HG03354 (cell line): ENCODE measurements around the gene HBA2.
"Not testable (repeated sequence)": the region's sequence is repeated elsewhere in the genome, so short reads cannot be mapped to it uniquely, and the experiment has no call there.

ENCODE experiments used
- ATAC-seq: cut with Tn5 transposase; IDR thresholded peaks from one replicate; pipeline ENCODE4 v1.9.1; 2021; ENCODE audit warnings: mild to moderate bottlenecking; ENCODE audit not compliant: unreplicated experiment, poor library complexity, severe bottlenecking

The HBA2 gene

DNA sequence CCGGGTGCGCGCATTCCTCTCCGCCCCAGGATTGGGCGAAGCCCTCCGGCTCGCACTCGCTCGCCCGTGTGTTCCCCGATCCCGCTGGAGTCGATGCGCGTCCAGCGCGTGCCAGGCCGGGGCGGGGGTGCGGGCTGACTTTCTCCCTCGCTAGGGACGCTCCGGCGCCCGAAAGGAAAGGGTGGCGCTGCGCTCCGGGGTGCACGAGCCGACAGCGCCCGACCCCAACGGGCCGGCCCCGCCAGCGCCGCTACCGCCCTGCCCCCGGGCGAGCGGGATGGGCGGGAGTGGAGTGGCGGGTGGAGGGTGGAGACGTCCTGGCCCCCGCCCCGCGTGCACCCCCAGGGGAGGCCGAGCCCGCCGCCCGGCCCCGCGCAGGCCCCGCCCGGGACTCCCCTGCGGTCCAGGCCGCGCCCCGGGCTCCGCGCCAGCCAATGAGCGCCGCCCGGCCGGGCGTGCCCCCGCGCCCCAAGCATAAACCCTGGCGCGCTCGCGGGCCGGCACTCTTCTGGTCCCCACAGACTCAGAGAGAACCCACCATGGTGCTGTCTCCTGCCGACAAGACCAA lies at the start of gene HBA2:
Gene HBA2 (plus strand): TSS at position 503 of the 568 bp plus-strand sequence. CDS start 37 bp downstream, at position 540.
- ATAC-seq, result not testable (repeated sequence)

- not testable (repeated sequence) for ATAC-seq
These were observed 48.9 kb upstream of the HBA2 start for GRCh38 chr16:123558-124350.

DNA sequence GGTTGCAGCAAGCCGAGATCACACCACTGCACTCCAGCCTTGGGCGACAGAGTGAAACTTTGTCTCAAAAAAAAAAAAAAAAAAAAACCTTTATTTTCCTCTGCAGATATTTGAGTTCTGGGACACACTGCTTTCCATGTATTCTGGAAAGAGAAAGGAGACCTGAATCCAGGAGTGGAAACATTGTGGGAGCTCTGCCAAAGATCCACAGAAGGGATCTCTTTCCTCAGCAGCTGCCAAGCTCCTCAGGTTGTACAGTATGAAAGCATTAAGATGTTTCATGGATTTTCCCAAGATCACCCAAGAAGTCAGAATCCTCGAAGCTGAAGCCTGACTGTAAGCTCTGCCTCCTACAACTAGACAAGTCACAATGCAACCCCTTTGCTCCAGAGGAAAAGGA lies 47.7 kb upstream of the HBA2 start:
- no peak for ATAC-seq

GRCh38 chr16:129075-129474 lies 43.6 kb upstream of the HBA2 start:
- no peak for ATAC-seq

GRCh38 chr16:130533-131173 lies 42.0 kb upstream of the HBA2 start:
- no peak for ATAC-seq

- no peak for ATAC-seq
These were observed 40.6 kb upstream of the HBA2 start for GRCh38 chr16:132120-132519.

DNA sequence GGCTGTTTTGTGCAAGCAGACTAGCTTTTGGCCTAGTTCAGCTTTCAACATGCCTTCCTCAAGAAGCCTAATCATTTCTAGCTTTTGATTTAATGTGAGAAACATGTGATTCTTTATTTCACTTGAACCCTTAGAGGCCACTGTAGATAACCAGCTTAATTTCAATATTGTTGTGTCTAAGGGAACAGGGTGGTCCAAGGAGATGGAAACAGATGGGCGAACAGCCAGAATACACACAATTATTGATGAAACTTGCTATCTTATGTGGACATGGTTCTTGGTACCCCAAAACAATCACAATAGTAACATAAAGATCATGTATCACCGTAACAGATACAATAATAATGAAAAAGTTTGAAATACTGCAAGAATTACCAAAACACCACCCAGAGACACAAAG lies 39.0 kb upstream of the HBA2 start:
- no peak for ATAC-seq

GRCh38 chr16:138049-138417 lies 34.6 kb upstream of the HBA2 start:
- ATAC-seq, result no peak

DNA sequence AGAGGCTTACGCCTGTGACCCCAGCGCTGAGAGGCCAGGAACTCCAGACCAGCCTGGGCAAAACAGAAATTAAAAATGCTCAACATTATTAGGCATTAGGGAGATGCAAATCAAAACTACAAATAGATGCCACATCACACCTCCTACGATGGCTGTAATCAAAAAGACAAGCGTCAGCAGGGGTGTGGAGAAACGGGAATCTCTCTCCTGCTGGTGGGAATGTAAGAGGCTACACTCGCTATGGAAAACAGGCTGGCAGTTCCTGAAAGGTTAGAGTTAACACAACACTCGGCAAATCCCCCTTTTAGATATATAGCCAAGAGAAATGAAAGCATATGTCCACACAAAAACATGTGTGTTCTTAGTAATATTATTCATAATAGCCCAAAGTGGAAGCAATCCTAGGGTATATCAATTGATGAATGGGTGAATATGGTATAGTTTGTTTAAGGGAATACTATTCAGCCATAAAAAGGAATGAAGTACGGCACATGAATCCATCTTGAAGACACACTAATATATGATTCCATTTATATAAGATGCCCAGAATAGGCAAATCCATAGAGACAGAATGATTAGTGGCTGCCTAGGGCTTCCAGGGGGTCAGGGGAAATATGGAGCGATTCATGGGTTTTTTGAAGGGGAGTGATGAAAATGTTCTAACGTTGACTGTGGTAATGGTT lies 32.4 kb upstream of the HBA2 start:
- no peak for ATAC-seq

- no peak for ATAC-seq
These were observed 30.2 kb upstream of the HBA2 start for GRCh38 chr16:142405-142967.

- no peak for ATAC-seq
These were observed 29.6 kb upstream of the HBA2 start for GRCh38 chr16:143047-143446.

DNA sequence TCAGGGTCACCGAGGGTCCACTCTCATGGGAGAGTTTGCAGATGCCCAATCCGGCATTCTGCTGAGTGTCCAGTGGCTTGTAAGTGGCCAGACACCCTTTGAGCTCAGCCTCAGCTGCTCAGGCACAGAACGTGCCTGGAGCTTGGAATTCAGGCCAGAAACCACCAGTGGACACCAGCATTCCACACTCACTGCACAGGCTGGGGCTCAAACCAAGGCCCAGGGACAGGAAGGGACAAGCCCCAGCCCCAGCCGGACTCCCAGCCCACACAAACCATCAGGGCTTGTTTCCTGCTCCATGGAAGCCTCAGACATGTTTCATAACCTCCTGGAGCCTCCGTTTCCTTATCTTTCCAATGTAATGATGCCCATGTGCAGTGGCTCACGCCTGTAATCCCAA lies 29.2 kb upstream of the HBA2 start:
- no peak for ATAC-seq

DNA sequence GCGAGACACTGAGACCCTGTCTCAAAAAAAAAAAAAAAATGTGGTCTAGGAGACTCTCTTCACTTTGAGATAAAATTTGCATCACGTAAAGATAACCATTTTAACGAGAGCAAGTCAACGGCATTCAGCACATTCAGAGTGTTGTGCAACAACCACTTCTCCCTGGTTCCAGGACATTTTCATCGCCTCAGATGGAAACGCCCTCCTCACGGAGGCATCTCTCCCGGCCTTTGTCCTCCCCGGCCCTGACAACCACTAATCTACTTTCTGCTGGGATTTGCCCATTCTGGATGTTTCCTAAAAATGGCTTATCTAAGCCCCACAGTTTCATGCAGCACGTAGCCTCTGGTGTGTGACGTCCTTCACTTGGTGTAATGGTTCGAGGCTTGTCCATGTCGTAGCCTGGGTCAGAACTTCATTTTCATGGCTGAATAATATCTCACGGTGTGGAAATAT lies 27.9 kb upstream of the HBA2 start:
- no peak for ATAC-seq

GRCh38 chr16:146646-147045 lies 26.0 kb upstream of the HBA2 start:
- no peak for ATAC-seq

DNA sequence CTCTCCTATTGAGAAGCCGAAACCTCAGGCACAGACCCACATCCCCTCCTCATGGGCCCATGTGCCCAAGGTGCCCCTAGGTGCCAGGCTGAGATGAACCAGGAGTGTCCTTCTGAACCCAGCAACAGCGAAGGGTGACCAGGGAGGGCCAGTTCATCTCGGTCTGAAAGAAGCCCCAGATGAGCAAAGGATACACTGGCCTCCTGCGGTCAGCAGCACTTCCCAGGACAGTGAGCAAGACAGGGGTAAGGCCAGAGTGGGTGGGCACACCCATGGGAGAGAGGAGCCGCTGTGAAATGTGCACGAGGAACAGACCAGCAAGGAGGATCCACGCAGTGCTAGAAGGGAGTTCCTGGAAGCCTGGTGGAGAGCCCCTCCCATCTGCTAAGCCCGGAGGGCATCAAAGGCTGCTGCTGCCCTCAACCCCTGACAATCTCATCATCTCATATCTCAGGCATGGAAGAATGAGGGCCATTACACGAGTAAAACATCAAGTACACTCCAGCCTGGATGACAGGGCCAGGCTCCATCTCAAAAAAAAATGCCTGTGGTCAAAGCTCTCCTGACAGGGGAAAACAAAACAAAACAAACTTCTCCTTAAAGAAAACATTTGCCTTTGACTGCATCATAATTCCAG lies 23.5 kb upstream of the HBA2 start:
- no peak for ATAC-seq

- ATAC-seq, result no peak
These were observed 20.2 kb upstream of the HBA2 start, which contains the start of gene HBZ for GRCh38 chr16:152141-153128. TSS of gene HBZ (plus strand) at chr16:152644. CDS start at chr16:152910, 266 bp downstream.

- not testable (repeated sequence) for ATAC-seq
These were observed 19.6 kb upstream of the HBA2 start for GRCh38 chr16:153129-153521.

- ATAC-seq, result not testable (repeated sequence)
These were observed 19.0 kb upstream of the HBA2 start for GRCh38 chr16:153550-154216.
